HG02588 (cell line): ENCODE data around the gene VWA7.

Experiments
- ATAC-seq: cut with Tn5 transposase; IDR thresholded peaks from one replicate; pipeline ENCODE4 v1.9.1; 2021; ENCODE audit warnings: mild to moderate bottlenecking, moderate library complexity; ENCODE audit not compliant: unreplicated experiment

VWA7 gene

GRCh38 chr6:31717499-31718222 lies 59.5 kb downstream of the VWA7 start:
- no peak for ATAC-seq
